ENCODE results near the gene MMP2. TPM values are rescaled to one million over a fixed set of nuclear protein-coding genes. Genes with fewer than 3 reads are reported as not detected.

Gene MMP2
- total and polyA plus RNA-seq, 10 of the 15 experiments (the other 5 are each of a cell fraction or from before 2014, with no cell fraction given), result 0.37 to 0.80 (median 0.59) TPM; not detected in 7

DNA sequence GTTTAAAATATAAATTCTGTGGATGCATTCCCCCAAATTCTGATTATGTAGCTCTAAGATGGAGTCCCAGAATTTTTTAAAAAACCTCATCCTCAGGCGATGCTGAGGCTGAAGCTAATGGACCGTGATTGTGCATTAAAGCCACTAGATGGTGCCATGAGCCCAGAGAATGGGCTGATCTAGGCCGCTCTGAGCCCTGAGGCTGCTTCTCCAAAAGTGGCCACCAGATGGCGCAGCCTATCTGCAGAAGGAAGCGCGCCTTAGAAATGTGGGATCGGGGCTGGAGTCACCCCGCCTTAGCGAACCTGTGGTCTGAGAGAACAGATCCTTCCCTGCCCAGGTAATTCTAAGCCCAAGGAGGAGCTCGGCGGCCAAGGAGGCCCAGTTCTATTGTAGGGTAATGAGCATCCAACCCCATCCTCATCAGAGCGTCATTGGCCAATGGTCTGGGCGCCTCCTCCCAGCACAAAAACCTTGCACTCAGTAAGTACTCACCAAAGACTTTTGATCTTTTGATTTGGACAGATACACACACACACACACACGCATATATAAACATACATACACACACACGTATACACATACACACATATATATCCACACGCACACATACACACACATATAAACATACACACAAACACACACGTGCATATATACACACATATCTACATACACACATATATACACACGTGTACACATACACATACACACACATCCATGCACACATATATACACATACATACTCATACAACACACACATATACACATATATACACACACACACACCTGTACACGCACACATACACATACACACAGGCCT, 13.7 kb upstream of the MMP2 start (continued):
- TF ChIP-seq NR2F1 (conservative IDR thresholded peaks at IDR 0.05) (no peak), EP300 (IDR thresholded peaks at IDR 0.05; ENCODE audit: borderline replicate concordance in 1 of 2, control insufficient read depth in 1 of 2, low read depth in 2 of 2, low read length in 2 of 2) (no peak), CEBPB (IDR thresholded peaks at IDR 0.05; ENCODE audit: borderline replicate concordance in 1 of 2, low read depth in 2 of 2, low read length in 2 of 2) (no peak), SIX5 (IDR thresholded peaks at IDR 0.05; ENCODE audit: low read depth, low read length, severe bottlenecking) (no peak), EED (IDR thresholded peaks at IDR 0.05; ENCODE audit: low read depth) (no peak), NBN (IDR thresholded peaks at IDR 0.05) (no peak), CHD4 (IDR thresholded peaks at IDR 0.05) (no peak), ETV6 (conservative IDR thresholded peaks at IDR 0.05 in 1 of 2, IDR thresholded peaks at IDR 0.05 in 1 of 2; ENCODE audit: borderline replicate concordance in 1 of 2, low read depth in 1 of 2) (no peak), GABPA (IDR thresholded peaks at IDR 0.05; ENCODE audit: low read depth) (no peak), YBX1 (IDR thresholded peaks at IDR 0.05) (no peak), CBFB (IDR thresholded peaks at IDR 0.05; ENCODE audit: low read depth) (no peak), ESRRA (IDR thresholded peaks at IDR 0.05; ENCODE audit: low read length) (no peak), TARDBP (IDR thresholded peaks at IDR 0.05; ENCODE audit: borderline replicate concordance) (no peak)
- TF ChIP-seq, protein P1, sequence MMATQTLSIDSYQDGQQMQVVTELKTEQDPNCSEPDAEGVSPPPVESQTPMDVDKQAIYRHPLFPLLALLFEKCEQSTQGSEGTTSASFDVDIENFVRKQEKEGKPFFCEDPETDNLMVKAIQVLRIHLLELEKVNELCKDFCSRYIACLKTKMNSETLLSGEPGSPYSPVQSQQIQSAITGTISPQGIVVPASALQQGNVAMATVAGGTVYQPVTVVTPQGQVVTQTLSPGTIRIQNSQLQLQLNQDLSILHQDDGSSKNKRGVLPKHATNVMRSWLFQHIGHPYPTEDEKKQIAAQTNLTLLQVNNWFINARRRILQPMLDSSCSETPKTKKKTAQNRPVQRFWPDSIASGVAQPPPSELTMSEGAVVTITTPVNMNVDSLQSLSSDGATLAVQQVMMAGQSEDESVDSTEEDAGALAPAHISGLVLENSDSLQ (IDR thresholded peaks at IDR 0.05), result no peak
- TF ChIP-seq, protein P2, sequence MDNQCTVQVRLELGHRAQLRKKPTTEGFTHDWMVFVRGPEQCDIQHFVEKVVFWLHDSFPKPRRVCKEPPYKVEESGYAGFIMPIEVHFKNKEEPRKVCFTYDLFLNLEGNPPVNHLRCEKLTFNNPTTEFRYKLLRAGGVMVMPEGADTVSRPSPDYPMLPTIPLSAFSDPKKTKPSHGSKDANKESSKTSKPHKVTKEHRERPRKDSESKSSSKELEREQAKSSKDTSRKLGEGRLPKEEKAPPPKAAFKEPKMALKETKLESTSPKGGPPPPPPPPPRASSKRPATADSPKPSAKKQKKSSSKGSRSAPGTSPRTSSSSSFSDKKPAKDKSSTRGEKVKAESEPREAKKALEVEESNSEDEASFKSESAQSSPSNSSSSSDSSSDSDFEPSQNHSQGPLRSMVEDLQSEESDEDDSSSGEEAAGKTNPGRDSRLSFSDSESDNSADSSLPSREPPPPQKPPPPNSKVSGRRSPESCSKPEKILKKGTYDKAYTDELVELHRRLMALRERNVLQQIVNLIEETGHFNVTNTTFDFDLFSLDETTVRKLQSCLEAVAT (IDR thresholded peaks at IDR 0.05), result no peak
- TF ChIP-seq, protein P3, sequence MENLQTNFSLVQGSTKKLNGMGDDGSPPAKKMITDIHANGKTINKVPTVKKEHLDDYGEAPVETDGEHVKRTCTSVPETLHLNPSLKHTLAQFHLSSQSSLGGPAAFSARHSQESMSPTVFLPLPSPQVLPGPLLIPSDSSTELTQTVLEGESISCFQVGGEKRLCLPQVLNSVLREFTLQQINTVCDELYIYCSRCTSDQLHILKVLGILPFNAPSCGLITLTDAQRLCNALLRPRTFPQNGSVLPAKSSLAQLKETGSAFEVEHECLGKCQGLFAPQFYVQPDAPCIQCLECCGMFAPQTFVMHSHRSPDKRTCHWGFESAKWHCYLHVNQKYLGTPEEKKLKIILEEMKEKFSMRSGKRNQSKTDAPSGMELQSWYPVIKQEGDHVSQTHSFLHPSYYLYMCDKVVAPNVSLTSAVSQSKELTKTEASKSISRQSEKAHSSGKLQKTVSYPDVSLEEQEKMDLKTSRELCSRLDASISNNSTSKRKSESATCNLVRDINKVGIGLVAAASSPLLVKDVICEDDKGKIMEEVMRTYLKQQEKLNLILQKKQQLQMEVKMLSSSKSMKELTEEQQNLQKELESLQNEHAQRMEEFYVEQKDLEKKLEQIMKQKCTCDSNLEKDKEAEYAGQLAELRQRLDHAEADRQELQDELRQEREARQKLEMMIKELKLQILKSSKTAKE (IDR thresholded peaks at IDR 0.05; ENCODE audit: low read depth, poor library complexity, severe bottlenecking), result peak; percentile 17
- TF ChIP-seq, protein P4, sequence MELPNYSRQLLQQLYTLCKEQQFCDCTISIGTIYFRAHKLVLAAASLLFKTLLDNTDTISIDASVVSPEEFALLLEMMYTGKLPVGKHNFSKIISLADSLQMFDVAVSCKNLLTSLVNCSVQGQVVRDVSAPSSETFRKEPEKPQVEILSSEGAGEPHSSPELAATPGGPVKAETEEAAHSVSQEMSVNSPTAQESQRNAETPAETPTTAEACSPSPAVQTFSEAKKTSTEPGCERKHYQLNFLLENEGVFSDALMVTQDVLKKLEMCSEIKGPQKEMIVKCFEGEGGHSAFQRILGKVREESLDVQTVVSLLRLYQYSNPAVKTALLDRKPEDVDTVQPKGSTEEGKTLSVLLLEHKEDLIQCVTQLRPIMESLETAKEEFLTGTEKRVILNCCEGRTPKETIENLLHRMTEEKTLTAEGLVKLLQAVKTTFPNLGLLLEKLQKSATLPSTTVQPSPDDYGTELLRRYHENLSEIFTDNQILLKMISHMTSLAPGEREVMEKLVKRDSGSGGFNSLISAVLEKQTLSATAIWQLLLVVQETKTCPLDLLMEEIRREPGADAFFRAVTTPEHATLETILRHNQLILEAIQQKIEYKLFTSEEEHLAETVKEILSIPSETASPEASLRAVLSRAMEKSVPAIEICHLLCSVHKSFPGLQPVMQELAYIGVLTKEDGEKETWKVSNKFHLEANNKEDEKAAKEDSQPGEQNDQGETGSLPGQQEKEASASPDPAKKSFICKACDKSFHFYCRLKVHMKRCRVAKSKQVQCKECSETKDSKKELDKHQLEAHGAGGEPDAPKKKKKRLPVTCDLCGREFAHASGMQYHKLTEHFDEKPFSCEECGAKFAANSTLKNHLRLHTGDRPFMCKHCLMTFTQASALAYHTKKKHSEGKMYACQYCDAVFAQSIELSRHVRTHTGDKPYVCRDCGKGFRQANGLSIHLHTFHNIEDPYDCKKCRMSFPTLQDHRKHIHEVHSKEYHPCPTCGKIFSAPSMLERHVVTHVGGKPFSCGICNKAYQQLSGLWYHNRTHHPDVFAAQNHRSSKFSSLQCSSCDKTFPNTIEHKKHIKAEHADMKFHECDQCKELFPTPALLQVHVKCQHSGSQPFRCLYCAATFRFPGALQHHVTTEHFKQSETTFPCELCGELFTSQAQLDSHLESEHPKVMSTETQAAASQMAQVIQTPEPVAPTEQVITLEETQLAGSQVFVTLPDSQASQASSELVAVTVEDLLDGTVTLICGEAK (IDR thresholded peaks at IDR 0.05; ENCODE audit: borderline replicate concordance), result no peak

Measured in GM12878 (cell line).